DND-41 (cell line): ENCODE data around the gene IQCK.

Experiments
- ATAC-seq: fragments of 200-7000 bp; cut with Tn5 transposase; 3 replicates; pipeline ENCODE4 v1.9.1; 2021; ENCODE audit warnings: low read depth; ENCODE audit not compliant: insufficient read depth
- DNase-seq: peaks from one replicate; pipeline ENCODE4 v3.0.0-alpha.2; 2020
- H2AFZ ChIP-seq: 2 replicates; pipeline ENCODE4 v1.6.0; 2012; ENCODE audit warnings: low read depth, low read length
- H3K27ac ChIP-seq: 2 replicates; pipeline ENCODE4 v1.5.1; 2012; ENCODE audit warnings: low read length, inconsistent platforms
- H3K27me3 ChIP-seq: fragments of 200-600 bp; sonication (generic); 2 replicates; pipeline ENCODE4 v1.6.0; 2012; ENCODE audit warnings: low read length, mild to moderate bottlenecking, inconsistent platforms; ENCODE audit not compliant: insufficient read depth, poor library complexity
- H3K36me3 ChIP-seq: 2 replicates; pipeline ENCODE4 v1.5.1; 2012; ENCODE audit warnings: low read length, inconsistent platforms; ENCODE audit not compliant: insufficient read depth
- H3K4me1 ChIP-seq: 2 replicates; pipeline ENCODE4 v1.5.1; 2012; ENCODE audit warnings: mild to moderate bottlenecking, low read length; ENCODE audit not compliant: insufficient read depth
- H3K4me2 ChIP-seq: 2 replicates; pipeline ENCODE4 v1.6.0; 2012; ENCODE audit warnings: mild to moderate bottlenecking, moderate library complexity, low read length, inconsistent platforms; ENCODE audit not compliant: insufficient read depth
- H3K4me3 ChIP-seq, 2 experiments: fragments of 200-600 bp in 1 of 2; shearing (Covaris generic) in 1 of 2; 2 replicates each; pipeline ENCODE4 v1.5.1; 2012 to 2016; ENCODE audit warnings: inconsistent platforms in 2 of 2, low read length in 2 of 2, mild to moderate bottlenecking in 2 of 2, low read depth in 1 of 2, moderate library complexity in 1 of 2
- H3K79me2 ChIP-seq: 2 replicates; pipeline ENCODE4 v1.6.0; 2012; ENCODE audit warnings: low read length, inconsistent platforms; ENCODE audit not compliant: insufficient read depth
- H3K9ac ChIP-seq: 2 replicates; pipeline ENCODE4 v1.6.0; 2012; ENCODE audit warnings: low read depth, mild to moderate bottlenecking, inconsistent platforms, low read length, moderate library complexity
- H3K9me3 ChIP-seq: 2 replicates; pipeline ENCODE4 v1.5.1; 2012; ENCODE audit warnings: low read length, moderate library complexity, mild to moderate bottlenecking, inconsistent platforms; ENCODE audit not compliant: insufficient read depth, severe bottlenecking
- H4K20me1 ChIP-seq: 2 replicates; pipeline ENCODE4 v1.6.0; 2012; ENCODE audit warnings: low read length; ENCODE audit not compliant: insufficient read depth
- EZH2 ChIP-seq: IDR thresholded peaks from 3 replicates; pipeline ENCODE4 v1.6.1; 2012; ENCODE audit warnings: borderline replicate concordance, low read depth, mild to moderate bottlenecking, moderate library complexity, low read length, inconsistent platforms; ENCODE audit not compliant: severe bottlenecking
- TF ChIP-seq, protein P1 (sequence below): IDR thresholded peaks from 2 replicates; pipeline ENCODE4 v1.5.1; 2012; ENCODE audit warnings: borderline replicate concordance, low read length, moderate library complexity, mild to moderate bottlenecking; ENCODE audit not compliant: poor library complexity, severe bottlenecking; ENCODE audit errors: extremely low read depth

IQCK gene

DNA sequence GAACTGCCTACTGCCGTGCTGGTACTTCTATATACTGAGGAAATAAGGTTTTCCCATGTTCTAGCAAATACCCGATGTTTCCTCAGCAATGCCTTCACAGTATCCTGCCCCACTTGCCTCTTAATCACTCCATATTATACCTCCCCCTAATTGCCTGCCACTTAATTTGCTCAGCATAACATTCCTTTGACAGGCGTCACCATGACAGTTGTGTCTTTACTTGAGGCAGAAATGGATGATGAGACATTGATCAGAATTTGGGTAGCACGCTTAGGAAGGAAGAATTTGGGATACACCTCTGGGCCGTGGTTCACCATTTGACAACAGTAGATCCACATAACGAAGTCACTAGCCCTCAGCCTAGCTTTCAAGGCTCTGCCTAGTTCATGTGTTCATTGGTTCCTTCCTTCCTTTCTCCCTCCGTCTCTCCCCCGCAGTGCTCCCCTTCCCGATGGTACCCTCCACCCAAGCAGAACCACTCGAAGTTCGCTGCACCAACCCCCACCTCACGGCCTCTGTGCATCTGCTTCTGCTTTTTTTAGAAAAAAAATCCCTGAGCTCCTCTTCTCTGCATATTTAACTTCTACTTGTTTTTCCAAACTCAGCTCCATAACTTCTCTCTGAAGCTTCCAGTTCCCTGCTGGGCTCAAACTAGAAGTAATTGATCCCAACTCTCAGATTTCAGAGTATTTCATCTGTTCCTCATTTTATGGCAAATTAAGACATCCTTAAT, 19.4 kb downstream of the IQCK start:
- Histone ChIP-seq H3K27ac (no peak overlapping the region), H3K27me3 (no peaks in the 10 kb centered on the region), H3K4me2 (no peak overlapping the region), H3K36me3 (peaks cover 3% of the 10 kb centered on the region; the same call in 1 of the 2 replicates), H3K9me3 (no peaks in the 10 kb centered on the region), H3K4me3 (no peak overlapping the region), H3K9ac (no peak overlapping the region), H3K79me2 (no peaks in the 10 kb centered on the region), H3K4me1 (no peaks in the 10 kb centered on the region), H2AFZ (no peak overlapping the region), H4K20me1 (no peaks in the 10 kb centered on the region)
- TF ChIP-seq, protein P1, sequence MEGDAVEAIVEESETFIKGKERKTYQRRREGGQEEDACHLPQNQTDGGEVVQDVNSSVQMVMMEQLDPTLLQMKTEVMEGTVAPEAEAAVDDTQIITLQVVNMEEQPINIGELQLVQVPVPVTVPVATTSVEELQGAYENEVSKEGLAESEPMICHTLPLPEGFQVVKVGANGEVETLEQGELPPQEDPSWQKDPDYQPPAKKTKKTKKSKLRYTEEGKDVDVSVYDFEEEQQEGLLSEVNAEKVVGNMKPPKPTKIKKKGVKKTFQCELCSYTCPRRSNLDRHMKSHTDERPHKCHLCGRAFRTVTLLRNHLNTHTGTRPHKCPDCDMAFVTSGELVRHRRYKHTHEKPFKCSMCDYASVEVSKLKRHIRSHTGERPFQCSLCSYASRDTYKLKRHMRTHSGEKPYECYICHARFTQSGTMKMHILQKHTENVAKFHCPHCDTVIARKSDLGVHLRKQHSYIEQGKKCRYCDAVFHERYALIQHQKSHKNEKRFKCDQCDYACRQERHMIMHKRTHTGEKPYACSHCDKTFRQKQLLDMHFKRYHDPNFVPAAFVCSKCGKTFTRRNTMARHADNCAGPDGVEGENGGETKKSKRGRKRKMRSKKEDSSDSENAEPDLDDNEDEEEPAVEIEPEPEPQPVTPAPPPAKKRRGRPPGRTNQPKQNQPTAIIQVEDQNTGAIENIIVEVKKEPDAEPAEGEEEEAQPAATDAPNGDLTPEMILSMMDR: no peak
- no peak for TF ChIP-seq EZH2
- DNase-seq (no peak), ATAC-seq (no peak)

DNA sequence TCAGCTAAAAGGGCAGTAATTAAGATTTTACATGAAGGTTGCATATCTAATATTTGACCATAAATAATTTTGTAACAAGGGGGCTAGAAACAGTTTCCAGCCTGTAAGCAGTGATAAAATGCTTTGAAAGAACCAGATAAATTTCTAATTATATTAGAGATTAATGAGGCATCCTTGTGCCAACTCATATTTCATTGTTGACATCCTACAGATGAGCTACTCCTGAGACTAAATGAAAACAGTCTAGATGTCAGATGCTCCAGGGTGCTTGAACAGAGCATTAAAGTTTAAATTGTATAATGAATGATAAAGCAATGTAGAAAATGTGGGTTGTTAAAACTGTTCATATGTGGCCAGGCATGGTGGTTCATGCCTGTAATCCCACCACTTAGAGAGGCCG, 23.3 kb downstream of the IQCK start:
- Histone ChIP-seq H3K79me2 (no peaks in the 10 kb centered on the region), H2AFZ (no peak overlapping the region), H3K9me3 (no peaks in the 10 kb centered on the region), H3K4me2 (no peak overlapping the region), H3K9ac (no peak overlapping the region), H3K36me3 (no peaks in the 10 kb centered on the region), H3K27ac (no peak overlapping the region), H3K4me1 (no peaks in the 10 kb centered on the region), H4K20me1 (no peaks in the 10 kb centered on the region), H3K4me3 (no peak overlapping the region), H3K27me3 (no peaks in the 10 kb centered on the region)
- ATAC-seq: no peak
- no peak for DNase-seq
- TF ChIP-seq, protein P1: no peak
- TF ChIP-seq EZH2: no peak

DNA sequence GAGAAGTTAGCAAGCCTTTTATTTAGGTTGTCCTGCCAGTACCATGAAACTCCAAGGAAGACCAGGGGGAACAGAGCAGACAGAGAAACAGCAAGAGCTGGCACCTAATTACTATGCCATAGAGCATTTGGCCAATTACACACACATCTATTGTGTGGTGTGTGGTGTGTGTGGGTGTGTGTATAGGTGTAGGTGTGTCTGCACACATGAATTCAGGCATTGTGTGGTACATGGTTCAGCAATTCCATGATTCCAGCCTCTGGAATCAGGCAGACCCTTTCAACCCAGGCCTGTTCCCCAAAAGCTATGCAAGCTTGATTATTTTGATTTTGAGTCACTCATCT, 25.7 kb downstream of the IQCK start:
- Histone ChIP-seq H2AFZ (no peak overlapping the region), H3K27me3 (no peaks in the 10 kb centered on the region), H3K36me3 (no peaks in the 10 kb centered on the region), H3K4me3 (no peak overlapping the region), H3K4me1 (no peaks in the 10 kb centered on the region), H3K79me2 (no peaks in the 10 kb centered on the region), H3K9me3 (no peaks in the 10 kb centered on the region), H3K27ac (no peak overlapping the region), H4K20me1 (no peaks in the 10 kb centered on the region), H3K4me2 (no peak overlapping the region), H3K9ac (no peak overlapping the region)
- TF ChIP-seq, protein P1: no peak
- no peak for TF ChIP-seq EZH2
- ATAC-seq (no peak), DNase-seq (no peak)
